Testis (tissue), 2 donors: Measurements from ENCODE around the gene USP32.

Experiments used
- POLR2A ChIP-seq: fragments of 450-650 bp; IDR thresholded peaks from one replicate; pipeline ENCODE4 v1.6.1; 2017; ENCODE audit warnings: antibody characterized with exemption, mild to moderate bottlenecking, moderate library complexity
- TF ChIP-seq, protein P1 (sequence below), 3 experiments: fragments of 450-650 bp in 2 of 3; fragments of 200-600 bp in 1 of 3; sonication (generic) in 1 of 3; IDR thresholded peaks; one replicate each; pipeline ENCODE4 v1.5.1; 2016 to 2019; ENCODE audit warnings: antibody characterized with exemption in 3 of 3, mild to moderate bottlenecking in 2 of 3, moderate library complexity in 1 of 3

DNA sequence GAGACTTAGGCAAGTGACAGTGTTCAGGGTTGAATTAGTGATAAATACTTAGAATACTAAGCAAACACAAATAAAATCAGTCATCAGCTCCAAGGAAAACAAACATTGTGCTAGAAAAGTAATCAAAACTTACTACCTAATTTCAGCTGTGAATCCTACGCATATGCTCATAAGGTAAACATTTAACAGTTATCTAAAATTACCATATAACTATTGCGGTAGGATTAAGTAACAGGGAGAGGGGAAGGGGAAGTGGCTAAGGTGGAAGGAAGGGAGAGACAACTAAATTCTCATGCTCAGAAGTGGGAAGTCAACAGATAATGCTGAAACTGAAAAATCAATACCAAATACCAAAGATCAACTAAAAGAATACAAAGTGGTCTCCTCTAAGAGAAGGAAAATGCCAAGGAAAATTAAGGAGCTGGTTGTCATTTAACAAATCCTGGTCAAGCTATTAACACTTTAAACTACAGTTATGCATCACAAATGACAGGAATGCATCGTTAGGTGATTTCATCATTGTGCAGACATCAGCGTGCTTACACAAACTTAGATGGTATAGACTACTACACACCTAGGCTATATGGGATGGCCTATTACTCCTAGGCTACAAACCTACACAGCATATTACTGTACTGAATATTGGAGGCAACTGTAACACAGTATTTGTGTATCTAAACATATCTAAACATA lies 20.0 kb downstream of the USP32 start:
- no peak for TF ChIP-seq POLR2A
- TF ChIP-seq, protein P1, sequence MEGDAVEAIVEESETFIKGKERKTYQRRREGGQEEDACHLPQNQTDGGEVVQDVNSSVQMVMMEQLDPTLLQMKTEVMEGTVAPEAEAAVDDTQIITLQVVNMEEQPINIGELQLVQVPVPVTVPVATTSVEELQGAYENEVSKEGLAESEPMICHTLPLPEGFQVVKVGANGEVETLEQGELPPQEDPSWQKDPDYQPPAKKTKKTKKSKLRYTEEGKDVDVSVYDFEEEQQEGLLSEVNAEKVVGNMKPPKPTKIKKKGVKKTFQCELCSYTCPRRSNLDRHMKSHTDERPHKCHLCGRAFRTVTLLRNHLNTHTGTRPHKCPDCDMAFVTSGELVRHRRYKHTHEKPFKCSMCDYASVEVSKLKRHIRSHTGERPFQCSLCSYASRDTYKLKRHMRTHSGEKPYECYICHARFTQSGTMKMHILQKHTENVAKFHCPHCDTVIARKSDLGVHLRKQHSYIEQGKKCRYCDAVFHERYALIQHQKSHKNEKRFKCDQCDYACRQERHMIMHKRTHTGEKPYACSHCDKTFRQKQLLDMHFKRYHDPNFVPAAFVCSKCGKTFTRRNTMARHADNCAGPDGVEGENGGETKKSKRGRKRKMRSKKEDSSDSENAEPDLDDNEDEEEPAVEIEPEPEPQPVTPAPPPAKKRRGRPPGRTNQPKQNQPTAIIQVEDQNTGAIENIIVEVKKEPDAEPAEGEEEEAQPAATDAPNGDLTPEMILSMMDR (IDR thresholded peaks at IDR 0.05) = no peak
